NCI-H2196 treated with DMSO at 0.1 percent for 48 hours (cell line): ENCODE data around the gene SLC44A4.
"Not testable (repeated sequence)": the region's sequence is repeated elsewhere in the genome, so short reads cannot be mapped to it uniquely, and the experiment has no call there.

Source experiments
- DNase-seq: peaks from one replicate; lab custom pipeline; 2025; ENCODE audit not compliant: unreplicated experiment; lab: John Stamatoyannopoulos, UW

Gene SLC44A4

DNA sequence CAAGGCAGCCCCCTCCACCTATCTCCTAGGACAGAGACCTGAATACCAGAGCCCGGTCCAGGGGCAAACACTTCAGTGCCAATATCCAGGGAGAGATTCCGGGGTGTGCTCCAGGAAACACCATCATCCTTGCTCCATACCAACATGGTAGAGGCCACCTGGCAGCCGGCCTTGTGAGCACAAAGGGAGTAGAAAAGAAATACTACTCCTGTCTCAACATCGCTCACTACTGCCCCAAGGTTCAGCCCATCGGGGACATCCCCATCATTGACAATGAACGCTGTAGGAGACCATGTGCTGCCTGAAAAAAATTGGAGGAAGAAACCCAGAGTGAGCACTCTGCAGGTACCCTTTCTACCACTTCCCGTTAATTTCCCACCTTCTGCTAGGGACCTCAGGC, 17.6 kb downstream of the SLC44A4 start:
- DNase-seq: no peak

DNA sequence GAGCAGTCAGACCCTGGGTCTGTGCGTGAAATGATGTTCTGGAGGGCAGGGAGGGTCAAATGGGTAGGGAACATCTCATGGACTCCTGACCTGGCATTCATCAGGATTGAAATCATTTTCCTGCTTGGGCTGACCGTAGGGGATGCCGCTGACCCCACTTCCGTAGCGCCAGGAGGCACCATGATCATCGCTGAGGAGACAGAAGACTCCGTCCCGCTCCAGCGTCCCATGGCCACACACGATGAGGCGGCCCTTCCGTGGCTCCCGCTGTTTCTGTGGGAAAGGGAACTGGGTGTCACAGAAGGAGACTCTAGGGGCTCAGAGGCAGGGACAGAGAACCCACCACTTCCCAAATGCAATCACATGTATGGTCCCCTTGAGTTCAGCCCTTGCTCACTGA, 18.4 kb downstream of the SLC44A4 start:
- DNase-seq: no peak

DNA sequence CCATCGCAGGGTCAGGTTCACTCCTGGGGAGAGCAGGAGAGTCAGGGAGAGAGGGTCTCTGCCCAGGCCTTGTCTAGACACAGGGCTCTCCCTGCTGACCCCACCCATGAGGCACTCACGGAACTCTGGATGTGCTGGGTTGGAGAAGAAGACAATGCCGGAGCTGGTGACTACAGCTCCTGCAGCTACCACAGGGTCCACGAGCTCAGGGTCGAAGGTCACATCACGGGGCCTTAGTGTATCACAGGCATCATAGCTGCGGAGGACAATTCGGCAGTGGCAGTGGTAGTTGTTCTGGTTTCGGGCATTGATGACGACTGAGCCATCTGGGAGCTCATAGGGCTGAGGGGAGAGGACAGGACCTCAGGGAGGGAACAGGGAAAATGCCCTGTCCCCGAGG, 18.9 kb downstream of the SLC44A4 start:
- no peak for DNase-seq

DNA sequence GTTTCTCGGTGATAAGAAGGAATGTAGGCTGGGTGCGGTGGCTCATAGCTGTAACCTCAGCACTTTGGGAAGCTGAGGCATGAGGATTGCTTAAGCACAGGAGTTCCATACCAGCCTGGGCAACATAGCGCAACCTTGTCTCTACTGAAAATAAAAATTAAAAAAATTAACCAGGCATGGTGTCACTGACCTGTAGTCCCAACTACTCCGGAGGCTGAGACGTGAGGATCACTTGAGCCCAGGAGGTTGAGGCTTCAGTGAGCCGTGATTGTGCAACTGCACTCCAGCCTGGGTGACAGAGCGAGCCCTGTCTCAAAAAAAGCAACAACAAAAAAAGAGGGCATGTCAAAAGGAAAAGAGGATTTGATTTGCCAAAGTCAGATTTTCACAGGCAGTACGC, 20.1 kb downstream of the SLC44A4 start:
- DNase-seq: no peak

DNA sequence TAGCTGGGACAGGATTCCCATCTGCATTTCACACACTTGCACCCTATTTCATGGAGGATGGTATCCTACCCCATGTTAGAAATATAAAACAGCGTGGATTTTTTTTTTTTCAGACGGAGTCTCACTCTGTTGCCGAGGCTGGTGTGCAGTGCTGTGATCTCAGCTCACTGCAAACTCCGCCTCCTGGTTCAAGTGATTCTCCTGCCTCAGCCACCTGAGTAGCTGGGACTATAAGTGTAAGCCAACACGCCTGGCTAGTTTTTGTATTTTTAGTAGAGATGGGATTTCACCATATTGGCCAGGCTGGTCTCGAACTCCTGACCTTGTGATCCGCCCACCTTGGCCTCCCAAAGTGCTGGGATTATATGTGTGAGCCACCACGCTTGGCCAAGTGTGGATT, 21.0 kb downstream of the SLC44A4 start:
- not testable (repeated sequence) for DNase-seq

DNA sequence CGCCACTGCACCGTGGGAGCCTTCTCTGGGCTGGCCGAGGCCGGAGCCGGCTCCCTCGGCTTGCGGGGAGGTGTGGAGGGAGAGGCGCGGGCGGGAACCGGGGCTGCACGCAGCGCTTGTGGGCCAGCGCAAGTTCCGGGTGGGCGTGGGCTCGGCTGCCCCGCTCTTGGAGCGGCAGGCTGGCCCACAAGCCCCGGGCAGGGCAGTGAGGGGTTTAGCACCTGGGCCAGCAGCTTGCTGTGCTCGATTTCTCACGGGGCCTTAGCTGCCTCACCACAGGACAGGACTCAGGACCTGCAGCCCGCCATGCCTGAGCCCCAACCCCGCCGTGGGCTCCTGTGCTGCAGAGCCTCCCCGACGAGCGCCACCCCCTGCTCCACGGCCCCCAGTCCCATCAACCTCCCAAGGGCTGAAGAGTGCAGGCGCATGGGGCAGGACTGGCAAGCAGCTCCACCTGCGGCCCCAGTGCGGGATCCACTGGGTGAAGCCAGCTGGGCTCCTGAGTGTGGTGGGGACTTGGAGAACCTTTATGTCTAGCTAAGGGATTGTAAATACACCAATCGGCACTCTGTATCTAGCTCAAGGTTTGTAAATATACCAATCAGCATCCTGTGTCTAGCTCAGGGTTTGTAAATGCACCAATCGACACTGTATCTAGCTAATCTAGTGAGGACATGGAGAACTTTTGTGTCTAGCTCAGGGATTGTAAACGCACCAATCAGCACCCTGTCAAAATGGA, 26.6 kb downstream of the SLC44A4 start:
- DNase-seq: not testable (repeated sequence)

DNA sequence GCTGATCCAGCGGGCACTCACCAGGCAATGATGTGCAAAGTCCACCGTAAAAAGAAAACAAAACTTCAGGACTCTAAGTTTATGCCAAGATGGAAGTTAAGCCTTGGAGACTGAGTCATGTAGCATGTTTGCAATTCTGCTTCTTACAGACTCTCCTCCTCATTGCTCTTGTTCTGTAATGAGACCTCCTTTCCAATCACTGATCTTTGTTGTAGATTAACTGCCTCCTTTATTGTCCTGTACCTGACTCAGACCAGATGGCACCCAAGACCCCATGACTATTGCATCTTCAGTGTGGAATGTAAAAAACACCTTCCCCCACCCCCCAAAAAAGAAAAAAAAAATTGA, 27.3 kb downstream of the SLC44A4 start:
- DNase-seq: no peak

DNA sequence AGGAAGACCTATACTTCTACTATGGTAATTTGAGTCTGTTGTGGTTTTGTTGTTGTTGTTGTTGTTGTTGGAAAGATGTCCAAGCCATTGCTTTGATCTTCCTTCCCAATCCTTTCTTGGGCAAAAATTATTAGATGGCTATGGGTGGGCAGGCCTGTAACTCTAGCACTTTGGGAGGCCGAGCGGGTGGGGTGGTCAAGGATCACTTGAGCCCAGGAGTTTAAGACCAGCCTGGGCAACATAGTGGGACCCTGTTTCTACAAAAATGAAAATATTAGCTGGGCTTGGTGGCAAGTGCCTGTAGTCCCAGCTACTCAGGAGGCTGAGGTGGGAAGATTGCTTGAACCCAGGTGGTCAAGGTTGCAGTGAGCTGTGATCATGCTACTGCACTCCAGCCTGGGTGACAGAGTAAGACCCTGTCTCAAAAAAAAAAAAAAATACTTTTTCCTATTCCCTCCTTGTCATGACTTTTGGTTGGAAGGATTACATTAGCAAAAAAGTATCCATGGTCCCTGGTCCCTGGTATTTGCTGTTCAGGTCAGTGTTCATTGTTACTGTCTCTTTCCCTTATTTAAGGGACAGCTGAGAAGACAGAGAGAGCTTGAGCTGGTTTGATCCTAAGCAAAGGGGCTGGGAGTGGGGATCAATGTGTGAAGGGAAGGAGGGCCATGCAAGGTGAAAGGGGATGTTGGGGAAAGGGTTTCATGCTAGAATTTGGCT, 27.9 kb downstream of the SLC44A4 start:
- DNase-seq: no peak

DNA sequence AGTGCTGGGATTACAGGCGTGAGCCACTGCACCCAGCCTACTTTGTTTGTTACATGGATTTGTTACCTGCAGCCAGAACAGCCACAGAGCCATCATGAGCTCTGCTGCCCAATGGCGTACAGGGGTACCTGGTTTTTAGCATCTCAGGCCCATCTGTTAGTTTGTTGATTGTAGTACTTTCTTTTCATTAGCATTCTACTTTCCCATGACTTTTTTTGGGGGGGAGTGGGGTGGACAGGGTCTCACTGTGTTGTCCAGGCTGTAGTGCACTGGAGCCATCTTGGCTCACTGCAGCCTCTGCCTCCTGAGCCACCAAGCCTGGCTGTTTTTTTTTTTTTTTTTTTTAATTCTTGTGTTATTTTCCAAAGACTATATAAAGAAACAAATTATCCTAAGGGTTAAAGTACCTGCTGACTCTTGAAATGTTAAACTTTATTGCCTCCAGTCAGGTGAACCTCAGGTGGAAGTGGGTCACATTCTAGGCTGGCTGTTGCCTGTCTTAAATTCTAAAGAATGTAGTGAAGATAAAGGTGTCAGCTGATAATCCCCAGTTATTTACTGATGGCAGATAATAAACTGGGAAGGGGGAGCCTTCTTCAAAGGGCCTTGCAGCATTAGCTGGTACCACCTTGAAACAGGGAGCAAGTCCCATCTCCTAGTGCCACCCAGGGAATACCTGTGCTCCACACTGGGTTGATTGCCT, 31.4 kb downstream of the SLC44A4 start:
- DNase-seq: no peak

DNA sequence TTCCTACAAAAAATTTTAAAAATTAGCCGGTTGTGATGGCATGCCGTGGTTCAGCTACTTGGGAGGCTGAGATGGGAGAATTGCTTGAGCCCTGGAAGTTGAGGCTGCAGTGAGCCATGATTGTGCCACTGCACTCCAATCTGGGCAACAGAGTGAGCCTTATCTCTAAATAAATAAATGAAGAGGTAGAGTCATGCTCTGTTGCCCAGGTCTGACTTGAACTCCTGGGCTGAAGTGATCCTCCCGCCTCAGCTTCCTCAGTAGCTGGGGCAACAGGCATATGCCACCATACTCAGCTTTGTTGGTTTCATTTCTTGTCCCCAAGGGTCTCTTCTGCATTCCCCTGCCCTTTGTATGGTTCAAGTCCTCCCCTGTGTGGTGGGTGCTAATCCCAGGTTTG, 34.3 kb downstream of the SLC44A4 start:
- DNase-seq: no peak

DNA sequence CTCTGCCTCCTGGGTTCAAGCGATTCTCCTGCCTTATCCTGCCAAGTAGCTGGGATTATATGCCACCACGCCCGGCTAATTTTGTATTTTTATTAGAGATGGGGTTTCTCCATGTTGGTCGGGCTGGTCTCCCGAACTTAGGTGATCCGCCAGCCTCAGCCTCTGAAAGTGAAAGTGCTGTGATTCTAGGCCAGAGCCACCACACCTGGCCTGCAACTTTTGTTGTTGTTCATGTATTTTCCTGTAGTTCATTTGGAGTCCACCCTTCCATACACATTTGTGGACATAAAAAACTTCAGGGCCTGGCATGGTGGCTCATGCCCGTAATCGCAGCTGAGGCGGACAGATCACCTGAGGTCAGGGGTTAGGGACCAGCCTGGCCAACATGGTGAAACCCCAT, 36.7 kb downstream of the SLC44A4 start:
- DNase-seq: no peak

DNA sequence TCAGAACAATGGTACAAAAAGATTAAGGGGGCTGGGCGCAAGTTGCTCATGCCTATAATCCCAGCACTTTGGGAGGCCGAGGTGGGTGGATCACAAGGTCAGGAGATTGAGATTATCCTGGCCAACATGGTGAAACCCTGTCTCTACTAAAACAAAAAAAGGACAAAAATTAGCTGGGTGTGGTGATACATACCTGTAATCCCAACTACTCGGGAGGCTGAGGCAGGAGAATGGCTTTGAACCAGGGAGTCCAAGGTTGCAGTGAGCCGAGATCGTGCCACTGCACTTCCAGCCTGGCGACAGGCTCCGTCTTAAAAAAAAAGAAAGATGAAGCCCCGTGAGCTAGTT, 39.0 kb downstream of the SLC44A4 start:
- not testable (repeated sequence) for DNase-seq

DNA sequence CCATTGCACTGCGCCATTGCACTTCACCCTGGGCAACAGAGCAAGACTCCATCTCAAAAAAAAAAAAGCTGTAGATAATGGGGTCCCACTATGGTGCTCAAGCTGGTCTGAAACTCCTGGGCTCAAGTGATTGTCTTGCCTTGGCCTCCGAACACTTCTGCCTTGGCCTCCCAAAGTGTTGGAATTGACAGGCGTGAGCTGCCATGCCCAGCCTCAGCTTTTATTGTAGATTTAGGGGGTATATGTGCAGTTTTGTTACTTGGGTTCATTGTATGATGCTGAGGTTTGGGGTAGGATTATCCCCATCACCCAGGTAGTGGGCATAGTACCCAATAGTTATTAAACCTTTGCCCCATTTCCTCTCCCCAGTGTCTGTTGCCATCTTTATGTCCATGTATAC, 39.8 kb downstream of the SLC44A4 start:
- no peak for DNase-seq

DNA sequence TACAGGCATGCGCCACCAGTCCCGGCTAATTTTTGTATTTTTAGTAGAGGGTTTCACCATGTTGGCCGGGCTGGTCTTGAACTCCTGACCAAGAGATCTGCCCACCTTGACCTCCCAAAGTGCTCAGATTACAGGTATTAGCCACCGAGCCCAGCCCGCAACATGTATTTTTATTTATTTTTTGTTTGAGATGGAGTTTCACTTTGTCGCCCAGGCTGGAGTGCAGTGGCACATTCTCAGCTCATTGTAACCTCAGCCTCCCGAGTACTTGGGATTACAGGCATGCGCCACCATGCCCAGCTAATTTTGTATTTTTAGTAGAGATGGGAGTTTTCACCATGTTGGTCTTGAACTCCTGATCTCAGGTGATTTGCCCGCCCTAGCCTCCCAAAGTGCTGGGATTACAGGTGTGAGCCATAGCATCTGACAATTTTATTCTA, 40.7 kb downstream of the SLC44A4 start:
- DNase-seq: not testable (repeated sequence)

DNA sequence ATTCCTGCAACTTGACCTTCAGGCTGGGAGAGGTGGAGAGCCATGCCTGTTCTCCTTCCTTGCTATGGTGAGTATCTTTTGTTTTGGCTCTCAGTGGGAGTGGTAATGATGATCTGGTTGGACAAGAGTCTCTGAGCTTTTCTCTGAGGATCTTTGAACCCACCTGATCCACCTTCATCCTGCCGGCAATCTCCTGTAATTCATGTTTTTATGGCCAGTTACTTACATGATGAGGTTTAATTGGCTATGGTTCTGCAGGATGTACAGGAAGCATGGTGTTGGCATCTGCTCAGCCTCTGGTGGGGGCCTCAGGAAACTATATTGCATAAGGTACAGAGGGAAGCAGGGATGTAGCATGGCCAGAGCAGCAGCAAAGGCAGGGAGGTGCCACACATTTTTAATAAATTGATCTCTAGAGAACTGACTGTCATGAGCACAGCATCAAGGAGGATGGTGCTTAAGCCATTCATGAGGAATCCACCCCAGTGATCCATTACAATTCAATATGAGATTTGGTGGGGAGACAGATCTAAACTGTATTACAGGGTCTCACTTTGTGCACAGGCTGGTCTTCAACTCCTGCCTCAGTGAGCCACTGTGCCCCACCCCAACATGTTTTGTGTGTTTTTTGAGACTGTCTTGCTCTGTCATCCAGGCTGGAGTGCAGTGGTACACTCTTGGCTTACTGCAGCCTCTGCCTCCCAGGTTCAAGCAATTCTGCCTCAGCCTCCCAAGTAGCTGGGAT, 41.3 kb downstream of the SLC44A4 start:
- DNase-seq: no peak

DNA sequence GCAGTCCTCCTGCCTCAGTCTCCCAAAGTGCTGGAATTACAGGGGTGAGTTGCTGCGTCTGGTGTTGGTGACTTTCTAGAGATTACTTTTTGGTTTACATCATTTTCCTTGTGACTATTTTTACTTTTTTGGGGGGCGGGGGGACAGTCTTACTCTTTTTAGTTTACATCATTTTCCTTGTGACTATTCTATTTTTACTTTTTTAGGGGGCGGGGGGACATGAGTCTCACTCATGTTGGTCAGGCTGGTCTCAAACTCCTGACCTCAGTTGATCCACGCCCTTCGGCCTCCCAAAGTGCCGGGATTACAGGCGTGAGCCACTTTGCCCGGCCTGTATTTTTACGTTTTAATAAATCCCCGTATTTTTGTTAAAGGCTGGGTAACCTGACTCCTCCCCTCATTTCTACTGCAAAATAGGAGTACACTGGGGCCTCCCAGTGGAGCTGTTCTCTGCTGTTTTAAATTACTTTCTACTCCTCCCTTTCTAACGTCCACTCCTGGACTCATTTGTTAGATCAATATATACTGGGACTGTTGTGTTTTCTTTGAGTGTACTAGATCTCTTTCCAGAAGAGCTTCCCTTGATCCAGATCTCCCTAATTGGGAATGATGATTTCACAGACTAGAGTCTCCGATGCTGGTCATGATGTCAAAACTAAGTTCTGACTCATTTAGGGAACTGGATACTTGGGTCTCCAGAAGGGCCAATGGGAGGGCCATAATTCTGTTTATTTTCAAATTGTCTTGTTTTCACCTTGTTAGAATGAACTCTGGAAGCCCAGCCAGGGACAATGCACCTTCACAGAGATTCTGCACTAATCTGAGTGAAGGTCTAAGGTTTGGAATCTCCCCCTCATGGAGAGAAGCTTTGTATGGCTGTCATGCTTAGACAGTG, 42.1 kb downstream of the SLC44A4 start:
- no peak for DNase-seq

DNA sequence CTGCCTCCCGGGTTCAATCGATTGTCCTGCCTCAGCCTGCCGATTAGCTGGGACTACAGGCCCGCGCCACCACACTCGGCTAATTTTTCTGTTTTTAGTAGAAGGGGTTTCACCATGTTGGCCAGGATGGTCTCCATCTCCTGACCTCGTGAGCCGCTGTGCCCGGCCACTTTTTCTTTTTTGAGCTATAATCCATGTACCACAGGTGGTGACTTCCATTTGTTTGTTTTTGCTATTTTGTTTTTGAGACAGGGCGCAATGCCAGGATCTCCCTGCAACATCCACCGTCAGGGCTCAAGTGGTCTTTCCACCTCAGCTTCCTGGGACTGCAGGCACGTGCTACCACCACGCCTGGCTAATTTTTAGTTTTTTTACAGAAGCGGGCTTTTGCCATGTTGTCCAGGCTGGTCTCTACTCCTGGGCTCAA, 42.7 kb downstream of the SLC44A4 start:
- no peak for DNase-seq

DNA sequence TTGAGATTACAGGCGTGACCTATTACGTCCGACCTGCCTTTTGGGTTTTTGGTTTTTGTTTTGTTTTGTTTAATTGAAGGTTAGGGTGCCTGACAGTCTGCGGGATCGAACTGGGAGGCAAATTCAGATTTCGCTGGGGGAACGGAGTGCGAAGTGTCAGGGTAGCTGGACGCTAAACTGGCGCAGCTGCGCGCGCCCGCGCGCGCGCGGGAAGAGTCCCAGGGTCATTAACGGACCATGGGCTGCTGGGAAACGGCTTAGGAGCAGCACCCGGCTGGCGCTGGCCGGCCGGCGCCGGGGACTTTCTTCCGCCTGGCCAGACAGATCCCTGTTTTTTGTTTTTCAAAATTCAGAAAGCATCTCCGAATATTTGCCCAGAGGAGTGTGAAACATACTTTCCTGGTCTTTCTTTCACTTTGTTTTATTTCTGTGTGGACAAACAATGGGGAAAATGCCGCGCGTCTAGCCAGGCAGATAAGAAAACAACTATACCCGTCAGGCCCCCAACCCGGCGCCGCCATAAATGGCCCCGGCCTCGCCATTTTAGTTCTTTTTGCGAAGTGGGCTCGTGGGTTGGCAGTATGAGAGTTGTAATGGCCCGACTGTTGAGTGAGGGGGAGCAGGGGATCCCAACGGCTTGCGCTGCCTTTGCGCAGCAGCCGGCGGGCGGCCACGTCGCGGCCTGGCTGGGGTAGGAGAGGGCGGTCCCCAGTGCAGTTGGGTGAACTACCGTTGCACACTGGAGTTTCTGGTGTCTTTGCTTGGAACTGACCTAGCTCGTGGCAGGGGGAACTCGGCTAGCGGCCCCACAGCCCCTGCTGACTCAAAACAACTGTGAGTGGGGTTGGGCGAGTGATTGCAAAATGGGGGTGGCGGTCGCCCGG, 44.2 kb downstream of the SLC44A4 start:
- peak; percentile 88 for DNase-seq
